ENCODE results near the gene OAS2.

The OAS2 gene

GRCh38 chr12:113056631-113057488, 78.5 kb downstream of the OAS2 start, which contains the start of gene DTX1:
Gene DTX1 (plus strand): TSS chr12:113056730. CDS start chr12:113058193, 1,463 bp downstream.
- no peaks in the 10 kb centered on the region for H3K9me3 ChIP-seq (ENCODE audit: control insufficient read depth, low read length)
- no peaks in the 10 kb centered on the region for H3K27me3 ChIP-seq (ENCODE audit: control insufficient read depth, insufficient read depth, low read length)
- peak within 1 kb of the TSS; percentile 65 for H3K4me2 ChIP-seq (ENCODE audit: low read length)
- H3K27ac ChIP-seq, result no peak within 1 kb of the TSS
- no peaks in the 10 kb centered on the region for H3K79me2 ChIP-seq
- H2AFZ ChIP-seq, result peak within 1 kb of the TSS; percentile 56
- H3K4me3 ChIP-seq (ENCODE audit: low read depth, low read length), result peak within 1 kb of the TSS; percentile 52
- H3K9ac ChIP-seq, result peak within 1 kb of the TSS; percentile 54
- H3K4me1 ChIP-seq, result no peaks in the 10 kb centered on the region
- no peaks in the 10 kb centered on the region for H3K36me3 ChIP-seq (ENCODE audit: control insufficient read depth, insufficient read depth, low read length)
- TF ChIP-seq CTCF (IDR thresholded peaks at IDR 0.05), result no peak

- no peak overlapping the region for H3K9ac ChIP-seq
- H3K4me1 ChIP-seq, result no peaks in the 10 kb centered on the region
- no peaks in the 10 kb centered on the region for H3K9me3 ChIP-seq (ENCODE audit: control insufficient read depth, low read length)
- no peaks in the 10 kb centered on the region for H3K79me2 ChIP-seq
- peak overlapping the region; percentile 20 for H2AFZ ChIP-seq
- no peaks in the 10 kb centered on the region for H3K27me3 ChIP-seq (ENCODE audit: control insufficient read depth, insufficient read depth, low read length)
- H3K4me3 ChIP-seq (ENCODE audit: low read depth, low read length), result no peak overlapping the region
- no peaks in the 10 kb centered on the region for H3K36me3 ChIP-seq (ENCODE audit: control insufficient read depth, insufficient read depth, low read length)
- H3K27ac ChIP-seq, result no peak overlapping the region
- no peak for TF ChIP-seq CTCF (IDR thresholded peaks at IDR 0.05)
- no peak overlapping the region for H3K4me2 ChIP-seq (ENCODE audit: low read length)
These were observed 79.5 kb downstream of the OAS2 start for GRCh38 chr12:113057565-113058485.

- Histone ChIP-seq H3K27me3 (ENCODE audit: control insufficient read depth, insufficient read depth, low read length) (no peaks in the 10 kb centered on the region), H3K9me3 (ENCODE audit: control insufficient read depth, low read length) (no peaks in the 10 kb centered on the region), H3K27ac (no peak overlapping the region), H3K79me2 (no peaks in the 10 kb centered on the region), H3K9ac (no peak overlapping the region), H3K36me3 (ENCODE audit: control insufficient read depth, insufficient read depth, low read length) (no peaks in the 10 kb centered on the region), H3K4me3 (ENCODE audit: low read depth, low read length) (no peak overlapping the region), H3K4me1 (no peaks in the 10 kb centered on the region), H2AFZ (no peak overlapping the region), H3K4me2 (ENCODE audit: low read length) (no peak overlapping the region)
- no peak for TF ChIP-seq CTCF (IDR thresholded peaks at IDR 0.05)
These were observed 80.2 kb downstream of the OAS2 start for GRCh38 chr12:113058553-113058952.

GRCh38 chr12:113059071-113059595, 80.8 kb downstream of the OAS2 start:
- no peak overlapping the region for H3K4me2 ChIP-seq (ENCODE audit: low read length)
- no peak overlapping the region for H3K27ac ChIP-seq
- H3K36me3 ChIP-seq (ENCODE audit: control insufficient read depth, insufficient read depth, low read length), result no peaks in the 10 kb centered on the region
- H2AFZ ChIP-seq, result no peak overlapping the region
- H3K9me3 ChIP-seq (ENCODE audit: control insufficient read depth, low read length), result no peaks in the 10 kb centered on the region
- no peaks in the 10 kb centered on the region for H3K4me1 ChIP-seq
- TF ChIP-seq CTCF (IDR thresholded peaks at IDR 0.05), result no peak
- H3K27me3 ChIP-seq (ENCODE audit: control insufficient read depth, insufficient read depth, low read length), result no peaks in the 10 kb centered on the region
- H3K9ac ChIP-seq, result no peak overlapping the region
- H3K79me2 ChIP-seq, result no peaks in the 10 kb centered on the region
- no peak overlapping the region for H3K4me3 ChIP-seq (ENCODE audit: low read depth, low read length)
